NT2/D1 (cell line): Measurements from ENCODE around the gene DIPK1C.
"Not testable (repeated sequence)": the region's sequence is repeated elsewhere in the genome, so short reads cannot be mapped to it uniquely, and the experiment has no call there.

Source experiments
- SUZ12 ChIP-seq: IDR thresholded peaks from 2 replicates; pipeline ENCODE4 v1.6.1; 2011; ENCODE audit not compliant: insufficient read length, insufficient read depth; ENCODE audit errors: extremely low read depth
- YY1 ChIP-seq: IDR thresholded peaks from 2 replicates; pipeline ENCODE4 v1.6.1; 2011; ENCODE audit not compliant: insufficient read length, insufficient read depth
- ZNF274 ChIP-seq: IDR thresholded peaks from 2 replicates; pipeline ENCODE4 v1.6.1; 2011; ENCODE audit warnings: mild to moderate bottlenecking, low read depth, low read length

GRCh38 chr18:74500774-74501173, 43.7 kb upstream of the DIPK1C start:
- not testable (repeated sequence) for TF ChIP-seq SUZ12, ZNF274, YY1
